ENCODE measurements around the gene HEATR5A. TPM values are rescaled to one million over a fixed set of nuclear protein-coding genes. Genes with fewer than 3 reads are reported as not detected.

Gene HEATR5A
- total and polyA plus RNA-seq, 2 experiments from 2014 or later = 23.2 to 31.7 TPM

- no peak for TF ChIP-seq CTCF (IDR thresholded peaks at IDR 0.05; ENCODE audit: low read depth, low read length)
Observed at GRCh38 chr14:31283578-31284252, 136.6 kb downstream of the HEATR5A start.

GRCh38 chr14:31283153-31283552, 137.2 kb downstream of the HEATR5A start:
- Histone ChIP-seq H3K36me3 (no peaks in the 10 kb centered on the region), H3K4me3 (no peak overlapping the region), H3K27me3 (no peaks in the 10 kb centered on the region), H3K9me3 (ENCODE audit: low read depth) (no peaks in the 10 kb centered on the region), H3K27ac (no peak overlapping the region), H3K4me1 (ENCODE audit: low read depth) (no peaks in the 10 kb centered on the region)
- no peak for TF ChIP-seq CTCF (IDR thresholded peaks at IDR 0.05; ENCODE audit: low read depth, low read length)
- DNase-seq (ENCODE audit: low read depth in 1 of 2, low spot score in 1 of 2) = no peak

More at GRCh38 chr14:31283578-31284252, 136.6 kb downstream of the HEATR5A start:
- DNase-seq (ENCODE audit: low read depth in 1 of 2, low spot score in 1 of 2) = no peak
- Histone ChIP-seq H3K27me3 (no peaks in the 10 kb centered on the region), H3K36me3 (no peaks in the 10 kb centered on the region), H3K27ac (no peak overlapping the region), H3K4me1 (ENCODE audit: low read depth) (no peaks in the 10 kb centered on the region), H3K9me3 (ENCODE audit: low read depth) (no peaks in the 10 kb centered on the region), H3K4me3 (no peak overlapping the region)

- Histone ChIP-seq H3K4me1 (ENCODE audit: low read depth) (no peaks in the 10 kb centered on the region), H3K36me3 (no peaks in the 10 kb centered on the region), H3K4me3 (no peak overlapping the region), H3K27ac (no peak overlapping the region), H3K9me3 (ENCODE audit: low read depth) (peaks cover 3% of the 10 kb centered on the region), H3K27me3 (no peaks in the 10 kb centered on the region)
- no peak for DNase-seq (ENCODE audit: low read depth in 1 of 2, low spot score in 1 of 2)
- TF ChIP-seq CTCF (IDR thresholded peaks at IDR 0.05; ENCODE audit: low read depth, low read length) = no peak
Observed at GRCh38 chr14:31280871-31281220, 139.5 kb downstream of the HEATR5A start.

- DNase-seq (ENCODE audit: low read depth in 1 of 2, low spot score in 1 of 2) = no peak
- no peak overlapping the region for H3K27ac ChIP-seq
- no peaks in the 10 kb centered on the region for H3K36me3 ChIP-seq
- peaks cover 3% of the 10 kb centered on the region for H3K9me3 ChIP-seq (ENCODE audit: low read depth)
- no peak for TF ChIP-seq CTCF (IDR thresholded peaks at IDR 0.05; ENCODE audit: low read depth, low read length)
- H3K4me3 ChIP-seq = no peak overlapping the region
- H3K27me3 ChIP-seq = no peaks in the 10 kb centered on the region
- H3K4me1 ChIP-seq (ENCODE audit: low read depth) = no peaks in the 10 kb centered on the region
Observed at GRCh38 chr14:31280132-31280870, 140.0 kb downstream of the HEATR5A start.

GRCh38 chr14:31278883-31279282, 141.5 kb downstream of the HEATR5A start:
- no peak for TF ChIP-seq CTCF (IDR thresholded peaks at IDR 0.05; ENCODE audit: low read depth, low read length)
- Histone ChIP-seq H3K36me3 (no peaks in the 10 kb centered on the region), H3K4me1 (ENCODE audit: low read depth) (no peaks in the 10 kb centered on the region), H3K4me3 (no peak overlapping the region), H3K27ac (no peak overlapping the region), H3K9me3 (ENCODE audit: low read depth) (peaks cover 3% of the 10 kb centered on the region), H3K27me3 (no peaks in the 10 kb centered on the region)
- DNase-seq (ENCODE audit: low read depth in 1 of 2, low spot score in 1 of 2) = no peak

Measured in cardiac muscle cell (in vitro differentiated cells and primary cell).